Activated naive CD4-positive, alpha-beta T cell treated with anti-CD3 and anti-CD28 coated beads, Interleukin-2, amount 10 ng/mL, durations not matched to agents 7 days and 5 days (primary cell): ENCODE measurements around the gene SMYD5.

ENCODE experiments used
- CTCF ChIA-PET: fragments of 350-600 bp; sonication (Branson Sonifier 250); formaldehyde crosslinking; loops from one replicate; lab custom pipeline; 2021; ENCODE audit warnings: antibody characterized with exemption; lab: Charles Lee
- DNase-seq: peaks from one replicate; pipeline ENCODE4 v3.0.0-alpha.2; 2020
- H3K27ac Mint-ChIP-seq: one replicate; pipeline ENCODE4 v1.8.0; 2021; ENCODE audit warnings: mild to moderate bottlenecking, moderate library complexity, mixed read lengths
- H3K27me3 Mint-ChIP-seq: one replicate; pipeline ENCODE4 v1.8.0; 2021; ENCODE audit warnings: mild to moderate bottlenecking, mixed read lengths
- H3K36me3 Mint-ChIP-seq: one replicate; pipeline ENCODE4 v1.8.0; 2021; ENCODE audit warnings: mixed read lengths
- H3K4me1 Mint-ChIP-seq: one replicate; pipeline ENCODE4 v1.8.0; 2021; ENCODE audit warnings: mixed read lengths
- H3K4me3 Mint-ChIP-seq: one replicate; pipeline ENCODE4 v1.8.0; 2021; ENCODE audit warnings: mild to moderate bottlenecking, moderate library complexity, mixed read lengths
- H3K9me3 Mint-ChIP-seq: one replicate; pipeline ENCODE4 v1.8.0; 2021; ENCODE audit warnings: mixed read lengths

The SMYD5 gene

GRCh38 chr2:73215254-73215653, 1.2 kb downstream of the SMYD5 start:
- Mint-ChIP-seq H3K27ac (no peak overlapping the region), H3K27me3 (peaks cover under 1% of the 10 kb centered on the region), H3K4me1 (peaks cover 32% of the 10 kb centered on the region), H3K4me3 (peak overlapping the region; percentile 92), H3K9me3 (no peaks in the 10 kb centered on the region), H3K36me3 (no peaks in the 10 kb centered on the region)
- CTCF ChIA-PET = interaction anchor here (0.6 to 1.3 kb wide), 3 partner anchors 18 to 59 kb away, joined by 3 to 5 read pairs (median 4); no protein-coding TSS in a partner anchor
- DNase-seq = no peak

- peaks cover 32% of the 10 kb centered on the region for H3K4me1 Mint-ChIP-seq
- H3K4me3 Mint-ChIP-seq = no peak overlapping the region
- no peaks in the 10 kb centered on the region for H3K27me3 Mint-ChIP-seq
- no peak overlapping the region for H3K27ac Mint-ChIP-seq
- H3K36me3 Mint-ChIP-seq = peaks cover 3% of the 10 kb centered on the region
- CTCF ChIA-PET = no interaction called here
- no peaks in the 10 kb centered on the region for H3K9me3 Mint-ChIP-seq
- DNase-seq = no peak
These were observed 3.1 kb downstream of the SMYD5 start for GRCh38 chr2:73217160-73217559.

- Mint-ChIP-seq H3K4me3 (no peak overlapping the region), H3K27me3 (no peaks in the 10 kb centered on the region), H3K9me3 (no peaks in the 10 kb centered on the region), H3K27ac (no peak overlapping the region), H3K4me1 (peaks cover 27% of the 10 kb centered on the region), H3K36me3 (peaks cover 4% of the 10 kb centered on the region)
- DNase-seq = no peak
- CTCF ChIA-PET = interaction anchor here (0.9 kb wide), 1 partner anchor 13 kb away, joined by 3 read pairs; no protein-coding TSS in a partner anchor
These were observed 3.8 kb downstream of the SMYD5 start for GRCh38 chr2:73217826-73218225.

- Mint-ChIP-seq H3K27ac (no peak overlapping the region), H3K9me3 (no peaks in the 10 kb centered on the region), H3K27me3 (no peaks in the 10 kb centered on the region), H3K4me1 (peaks cover 23% of the 10 kb centered on the region), H3K4me3 (no peak overlapping the region), H3K36me3 (peaks cover 4% of the 10 kb centered on the region)
- DNase-seq = no peak
- CTCF ChIA-PET = interaction anchor here (0.9 kb wide), 1 partner anchor 12 kb away, joined by 3 read pairs; no protein-coding TSS in a partner anchor
These were observed 4.3 kb downstream of the SMYD5 start for GRCh38 chr2:73218298-73218697.

- H3K4me3 Mint-ChIP-seq = no peak overlapping the region
- H3K36me3 Mint-ChIP-seq = peaks cover 4% of the 10 kb centered on the region
- no peaks in the 10 kb centered on the region for H3K9me3 Mint-ChIP-seq
- CTCF ChIA-PET = interaction anchor here (1.9 kb wide), 1 partner anchor 47 kb away, joined by 7 read pairs; no protein-coding TSS in a partner anchor
- H3K27ac Mint-ChIP-seq = no peak overlapping the region
- no peaks in the 10 kb centered on the region for H3K27me3 Mint-ChIP-seq
- no peak for DNase-seq
- peaks cover 10% of the 10 kb centered on the region for H3K4me1 Mint-ChIP-seq
These were observed 9.8 kb downstream of the SMYD5 start for GRCh38 chr2:73223821-73224220.

GRCh38 chr2:73225513-73226360, 11.7 kb downstream of the SMYD5 start:
- no peaks in the 10 kb centered on the region for H3K27me3 Mint-ChIP-seq
- no peak overlapping the region for H3K4me3 Mint-ChIP-seq
- H3K9me3 Mint-ChIP-seq = no peaks in the 10 kb centered on the region
- CTCF ChIA-PET = interaction anchor here (1.7 to 1.9 kb wide), 2 partner anchors 13 to 48 kb away, joined by 7 to 9 read pairs; no protein-coding TSS in a partner anchor
- no peak for DNase-seq
- H3K27ac Mint-ChIP-seq = no peak overlapping the region
- peaks cover 14% of the 10 kb centered on the region for H3K4me1 Mint-ChIP-seq
- peaks cover 4% of the 10 kb centered on the region for H3K36me3 Mint-ChIP-seq

GRCh38 chr2:73227086-73227485, 13.0 kb downstream of the SMYD5 start:
- H3K4me1 Mint-ChIP-seq = peaks cover 17% of the 10 kb centered on the region

GRCh38 chr2:73228631-73229030, 14.6 kb downstream of the SMYD5 start:
- DNase-seq = no peak
- CTCF ChIA-PET = interaction anchor here (0.6 kb wide), 1 partner anchor 335 kb away, joined by 3 read pairs; no protein-coding TSS in a partner anchor
- Mint-ChIP-seq H3K27ac (no peak overlapping the region), H3K4me3 (no peak overlapping the region), H3K27me3 (no peaks in the 10 kb centered on the region), H3K4me1 (peaks cover 23% of the 10 kb centered on the region), H3K9me3 (no peaks in the 10 kb centered on the region), H3K36me3 (no peaks in the 10 kb centered on the region)

More at GRCh38 chr2:73227086-73227485, 13.0 kb downstream of the SMYD5 start:
- CTCF ChIA-PET = no interaction called here
- Mint-ChIP-seq H3K36me3 (peaks cover 2% of the 10 kb centered on the region), H3K4me3 (no peak overlapping the region), H3K9me3 (no peaks in the 10 kb centered on the region), H3K27me3 (no peaks in the 10 kb centered on the region), H3K27ac (no peak overlapping the region)
- DNase-seq = no peak

GRCh38 chr2:73232403-73233153, 18.5 kb downstream of the SMYD5 start:
- Mint-ChIP-seq H3K4me1 (peaks cover 38% of the 10 kb centered on the region), H3K36me3 (peaks cover 8% of the 10 kb centered on the region), H3K9me3 (no peaks in the 10 kb centered on the region), H3K27ac (peak overlapping the region; percentile 77), H3K27me3 (no peaks in the 10 kb centered on the region), H3K4me3 (peak overlapping the region; percentile 92)
- DNase-seq = peak; percentile 65
- CTCF ChIA-PET = interaction anchor here (0.5 to 1.2 kb wide), 6 partner anchors 19 to 58 kb away, joined by 3 to 5 read pairs (median 4); partner anchors contain the start of gene SMYD5

- peak within 1 kb of the TSS; percentile 93 for H3K27ac Mint-ChIP-seq
- peak; percentile 98 for DNase-seq
- peak within 1 kb of the TSS; percentile 92 for H3K4me3 Mint-ChIP-seq
- H3K27me3 Mint-ChIP-seq = no peaks in the 10 kb centered on the region
- H3K9me3 Mint-ChIP-seq = no peaks in the 10 kb centered on the region
- peaks cover 42% of the 10 kb centered on the region for H3K4me1 Mint-ChIP-seq
- peaks cover 8% of the 10 kb centered on the region for H3K36me3 Mint-ChIP-seq
- CTCF ChIA-PET = interaction anchor here (0.5 to 3.6 kb wide), 7 partner anchors 20 to 57 kb away, joined by 3 to 18 read pairs (median 4); partner anchors contain the start of gene SMYD5
These were observed 19.3 kb downstream of the SMYD5 start, which contains the start of gene PRADC1 for GRCh38 chr2:73233154-73233931. PRADC1 (minus strand) TSS chr2:73233239; CDS start chr2:73233160, 79 bp downstream.

GRCh38 chr2:73233932-73234832, 20.1 kb downstream of the SMYD5 start, which contains the start of gene CCT7:
CCT7 (plus strand) TSS chr2:73234308; CDS start chr2:73234379, 71 bp downstream.
- CTCF ChIA-PET = interaction anchor here (1.9 to 3.6 kb wide), 2 partner anchors 22 to 56 kb away, joined by 9 to 18 read pairs; no protein-coding TSS in a partner anchor
- peaks cover 11% of the 10 kb centered on the region for H3K36me3 Mint-ChIP-seq
- H3K4me1 Mint-ChIP-seq = peaks cover 48% of the 10 kb centered on the region
- peak within 1 kb of the TSS; percentile 93 for H3K27ac Mint-ChIP-seq
- peak within 1 kb of the TSS; percentile 92 for H3K4me3 Mint-ChIP-seq
- H3K9me3 Mint-ChIP-seq = no peaks in the 10 kb centered on the region
- peak; percentile 93 for DNase-seq
- H3K27me3 Mint-ChIP-seq = no peaks in the 10 kb centered on the region

- CTCF ChIA-PET = interaction anchor here (1.0 to 3.6 kb wide), 4 partner anchors 9 to 55 kb away, joined by 3 to 18 read pairs (median 8); no protein-coding TSS in a partner anchor
- Mint-ChIP-seq H3K4me3 (peak overlapping the region; percentile 92), H3K27me3 (no peaks in the 10 kb centered on the region), H3K36me3 (peaks cover 13% of the 10 kb centered on the region), H3K4me1 (peaks cover 47% of the 10 kb centered on the region), H3K27ac (peak overlapping the region; percentile 93), H3K9me3 (no peaks in the 10 kb centered on the region)
- DNase-seq = no peak
These were observed 21.4 kb downstream of the SMYD5 start for GRCh38 chr2:73235315-73236028.
